Measurements from ENCODE around the gene ESPNL.

ESPNL gene

GRCh38 chr2:238075397-238075796, 24.7 kb upstream of the ESPNL start:
- DNase-seq (ENCODE audit: low read depth in 2 of 3, low spot score in 2 of 3) = no peak

DNA sequence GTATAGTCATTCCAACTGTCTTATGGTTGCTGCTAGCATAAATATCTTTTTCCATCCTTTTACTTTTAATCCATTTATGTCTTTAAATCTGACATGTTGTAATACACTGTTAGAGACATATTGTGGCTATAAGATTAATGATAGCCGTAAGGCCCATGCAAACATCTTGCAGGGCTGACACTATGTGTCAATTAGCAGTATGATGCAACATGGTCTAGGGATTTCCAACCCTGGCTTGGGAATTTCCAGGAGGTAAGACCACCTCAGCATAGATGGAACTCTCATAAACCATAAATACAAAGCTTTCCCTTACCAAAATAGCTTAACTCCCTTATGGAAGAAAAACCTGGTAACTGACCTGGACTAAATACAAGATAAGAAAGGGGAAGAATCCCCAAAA, 22.8 kb upstream of the ESPNL start:
- DNase-seq (ENCODE audit: low read depth in 2 of 3, low spot score in 2 of 3) = no peak

- DNase-seq (ENCODE audit: low read depth in 2 of 3, low spot score in 2 of 3) = no peak
Observed at GRCh38 chr2:238079874-238080327, 20.2 kb upstream of the ESPNL start.

DNA sequence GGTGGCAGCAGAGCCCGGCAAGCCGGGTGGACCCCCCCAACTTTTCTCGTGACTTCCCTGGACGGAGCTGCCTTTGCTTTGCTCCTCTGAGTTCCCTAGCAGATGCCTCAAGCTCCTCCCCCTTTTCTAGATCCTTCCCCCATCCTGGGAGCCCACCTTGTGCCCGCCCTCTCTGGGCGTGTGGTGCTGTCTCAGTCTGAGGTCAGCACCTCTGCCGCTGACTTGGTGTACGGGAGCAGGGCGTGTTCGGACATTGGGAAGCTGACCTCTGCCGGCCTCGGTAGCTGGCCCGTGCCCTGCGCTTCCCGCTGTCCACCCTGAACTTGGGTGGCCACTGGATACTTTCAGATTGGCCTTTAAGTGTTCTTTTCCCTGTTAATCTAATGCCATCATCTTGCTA, 19.6 kb upstream of the ESPNL start:
- DNase-seq (ENCODE audit: low read depth in 2 of 3, low spot score in 2 of 3) = no peak

DNA sequence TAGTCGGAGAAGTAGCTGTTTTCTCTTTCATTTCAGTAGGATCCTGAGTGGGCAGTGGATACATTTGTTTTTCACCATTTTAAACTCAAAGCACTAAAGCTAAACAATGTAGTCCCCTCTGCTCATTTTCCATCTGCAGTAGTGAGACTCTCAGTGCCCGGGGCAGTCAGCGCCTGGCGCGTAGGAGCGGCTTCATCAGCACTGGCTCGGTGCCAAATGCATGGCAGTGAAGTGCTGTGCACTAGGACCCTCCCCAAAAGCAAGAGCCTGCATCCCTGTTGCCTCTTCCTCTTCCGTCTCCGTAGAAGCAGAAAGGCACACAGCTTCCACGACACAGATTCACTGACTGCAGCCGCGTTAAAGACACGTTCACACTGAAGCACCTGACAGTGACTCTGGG, 19.0 kb upstream of the ESPNL start:
- DNase-seq (ENCODE audit: low read depth in 2 of 3, low spot score in 2 of 3) = no peak

DNA sequence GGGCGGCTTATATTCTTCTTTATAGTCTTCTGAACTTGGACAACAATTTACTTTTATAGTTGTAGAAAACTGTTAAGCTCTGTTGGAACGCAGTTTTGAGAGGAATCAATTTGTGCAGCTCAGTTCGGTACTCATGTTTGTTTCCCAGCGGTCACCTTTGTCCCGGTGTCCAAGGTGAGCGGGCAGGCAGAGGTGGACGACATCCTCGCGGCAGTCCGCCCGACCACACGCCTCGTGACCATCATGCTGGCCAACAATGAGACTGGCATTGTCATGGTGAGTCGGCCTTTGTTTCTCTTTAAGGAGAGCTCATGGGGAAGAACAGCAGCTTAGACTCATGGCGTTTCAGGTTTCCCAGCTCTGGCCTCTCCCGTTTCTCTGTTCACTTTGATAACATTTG, 18.6 kb upstream of the ESPNL start:
- DNase-seq (ENCODE audit: low read depth in 2 of 3, low spot score in 2 of 3) = no peak

DNA sequence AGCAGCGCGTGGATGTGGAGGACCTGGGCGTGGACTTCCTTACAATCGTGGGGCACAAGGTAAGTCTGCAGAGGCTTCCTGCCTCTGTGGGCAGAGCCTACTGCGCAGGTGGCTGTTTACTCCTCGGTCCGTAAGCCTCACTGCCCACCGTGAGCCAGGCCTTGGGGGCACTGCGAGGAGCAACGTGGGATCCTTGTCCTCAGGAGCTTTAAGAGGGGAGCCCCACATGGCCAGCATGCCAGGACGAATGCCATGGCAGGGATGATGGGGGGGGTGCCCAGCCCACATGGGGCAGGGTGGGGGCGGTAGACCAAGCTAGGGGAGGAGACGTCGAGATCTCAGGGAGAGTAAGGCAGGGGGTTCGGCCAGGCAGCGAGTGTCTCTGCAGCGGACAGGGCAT, 18.0 kb upstream of the ESPNL start:
- no peak for DNase-seq (ENCODE audit: low read depth in 2 of 3, low spot score in 2 of 3)

DNA sequence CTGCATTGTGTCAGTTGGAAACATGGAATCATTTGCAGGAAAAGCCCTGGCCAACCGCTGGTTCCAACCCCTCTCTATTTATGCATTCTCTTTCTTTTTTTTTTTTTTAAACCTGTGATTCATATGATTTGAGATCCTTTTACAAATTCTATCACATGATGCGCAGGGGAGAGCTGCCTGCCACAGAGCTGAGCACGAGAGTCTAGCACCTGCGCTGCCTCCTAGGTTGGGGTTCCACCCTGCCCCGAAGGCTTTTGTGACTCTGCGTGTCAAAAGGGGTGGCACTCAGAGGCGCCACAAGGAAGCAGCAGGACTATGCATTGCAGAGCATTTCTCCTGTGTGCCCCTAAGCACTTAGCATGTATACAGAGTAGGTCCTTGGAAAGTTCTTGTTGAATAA, 17.3 kb upstream of the ESPNL start:
- DNase-seq (ENCODE audit: low read depth in 2 of 3, low spot score in 2 of 3) = no peak

DNA sequence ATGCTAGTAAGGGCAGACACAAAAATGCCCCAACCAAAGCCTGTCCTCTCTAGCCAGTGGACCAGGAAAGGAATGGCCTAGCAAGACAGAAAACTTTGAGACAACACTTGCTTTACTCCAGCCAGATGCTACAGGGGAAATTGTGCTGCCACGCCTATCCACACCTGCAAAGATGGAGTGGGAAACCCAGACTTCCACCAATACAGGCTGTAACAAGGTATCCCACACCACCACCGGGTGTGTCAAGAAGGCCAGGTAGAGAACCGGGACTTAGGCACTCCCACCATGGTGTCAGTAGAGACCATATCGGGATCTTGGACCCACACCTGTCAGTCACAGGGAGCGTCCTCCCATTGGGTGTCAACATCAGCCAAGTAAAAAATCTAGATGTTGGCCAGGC, 16.2 kb upstream of the ESPNL start:
- no peak for DNase-seq (ENCODE audit: low read depth in 2 of 3, low spot score in 2 of 3)

DNA sequence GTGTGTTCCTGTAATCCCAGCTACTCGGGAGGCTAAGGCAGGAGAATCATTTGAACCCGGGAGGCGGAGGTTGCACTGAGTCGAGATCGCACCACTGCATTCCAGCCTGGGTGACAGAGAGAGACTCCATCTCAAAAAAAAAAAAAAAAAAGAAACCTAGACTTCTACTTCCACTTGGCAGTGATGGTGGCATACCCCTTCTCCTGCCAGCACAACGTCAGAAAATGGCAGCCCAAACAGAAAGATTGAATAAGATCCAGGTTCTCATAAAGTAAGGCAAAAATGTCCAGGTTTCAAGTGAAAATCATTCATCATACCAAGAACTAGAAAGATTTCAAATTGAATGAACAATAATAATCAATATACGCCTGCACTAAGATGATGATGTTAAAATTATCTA, 15.4 kb upstream of the ESPNL start:
- no peak for DNase-seq (ENCODE audit: low read depth in 2 of 3, low spot score in 2 of 3)

DNA sequence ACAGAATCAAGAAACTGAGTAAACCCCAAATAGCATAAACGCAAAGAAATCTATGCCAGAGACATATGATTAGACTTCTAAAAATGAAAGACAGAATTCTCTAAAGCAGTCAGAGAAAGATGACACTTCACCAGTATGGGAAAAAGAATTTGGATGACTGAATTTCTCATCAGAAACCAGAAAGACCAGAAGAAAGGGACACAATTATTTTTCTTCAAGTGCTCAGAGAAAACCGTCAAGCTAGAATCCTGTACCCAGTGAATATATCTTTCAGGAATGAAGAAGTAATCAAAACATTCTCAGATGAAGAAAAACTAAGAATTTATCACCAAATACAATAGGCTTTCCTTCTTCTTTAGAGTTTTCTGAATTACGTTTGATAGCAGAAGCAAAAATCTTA, 14.2 kb upstream of the ESPNL start:
- no peak for DNase-seq (ENCODE audit: low read depth in 2 of 3, low spot score in 2 of 3)

GRCh38 chr2:238087211-238087610, 12.9 kb upstream of the ESPNL start:
- DNase-seq (ENCODE audit: low read depth in 2 of 3, low spot score in 2 of 3) = no peak

DNA sequence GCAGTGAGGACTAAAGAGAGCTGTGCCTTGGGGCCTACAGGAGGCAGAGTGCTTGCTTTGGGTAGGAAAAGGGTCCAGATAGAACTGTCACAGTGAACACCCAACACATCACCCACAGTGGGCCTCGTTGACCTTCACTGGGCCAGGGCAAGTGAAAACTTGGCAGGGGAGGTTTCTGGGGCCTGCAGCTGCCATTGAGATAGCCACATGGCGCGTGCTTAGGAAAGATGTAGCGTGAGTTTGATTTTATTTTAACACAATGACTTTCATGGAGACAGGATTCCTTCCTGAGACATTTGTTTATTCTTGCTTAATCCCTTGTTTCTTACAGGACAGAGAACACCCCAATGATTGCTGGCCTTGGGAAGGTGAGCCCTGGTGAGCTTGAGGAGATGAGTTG, 9.3 kb upstream of the ESPNL start:
- DNase-seq (ENCODE audit: low read depth in 2 of 3, low spot score in 2 of 3) = no peak

- no peak for DNase-seq (ENCODE audit: low read depth in 2 of 3, low spot score in 2 of 3)
Observed at GRCh38 chr2:238091436-238092060, 8.6 kb upstream of the ESPNL start.

DNA sequence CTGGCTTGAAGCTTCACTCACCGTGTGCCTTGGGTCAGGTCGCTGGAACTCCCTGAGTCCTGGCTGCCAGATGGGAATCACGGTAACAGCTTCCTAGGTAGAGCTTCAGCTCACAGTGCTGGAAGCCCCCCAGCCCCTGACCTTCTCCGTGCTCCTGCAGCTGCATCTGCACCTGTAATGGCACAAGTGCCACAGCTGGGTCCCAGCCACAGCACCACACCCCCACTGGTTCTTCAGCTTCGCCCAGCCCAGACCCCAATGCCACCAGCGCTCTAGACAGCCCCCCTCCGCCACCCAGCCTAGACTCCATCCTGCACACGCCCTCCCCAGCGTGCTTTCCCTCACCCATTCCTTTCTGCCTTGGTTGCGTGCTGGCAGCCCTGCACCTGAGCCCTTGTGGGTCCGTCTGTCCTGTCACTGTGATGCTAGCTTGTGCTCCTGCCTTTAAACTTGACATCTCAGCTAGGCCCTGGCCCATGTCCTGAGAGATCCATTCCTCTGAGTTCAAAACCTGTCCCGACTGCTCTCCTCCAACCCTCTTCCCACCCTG, 7.6 kb upstream of the ESPNL start:
- no peak for DNase-seq (ENCODE audit: low read depth in 2 of 3, low spot score in 2 of 3)

DNA sequence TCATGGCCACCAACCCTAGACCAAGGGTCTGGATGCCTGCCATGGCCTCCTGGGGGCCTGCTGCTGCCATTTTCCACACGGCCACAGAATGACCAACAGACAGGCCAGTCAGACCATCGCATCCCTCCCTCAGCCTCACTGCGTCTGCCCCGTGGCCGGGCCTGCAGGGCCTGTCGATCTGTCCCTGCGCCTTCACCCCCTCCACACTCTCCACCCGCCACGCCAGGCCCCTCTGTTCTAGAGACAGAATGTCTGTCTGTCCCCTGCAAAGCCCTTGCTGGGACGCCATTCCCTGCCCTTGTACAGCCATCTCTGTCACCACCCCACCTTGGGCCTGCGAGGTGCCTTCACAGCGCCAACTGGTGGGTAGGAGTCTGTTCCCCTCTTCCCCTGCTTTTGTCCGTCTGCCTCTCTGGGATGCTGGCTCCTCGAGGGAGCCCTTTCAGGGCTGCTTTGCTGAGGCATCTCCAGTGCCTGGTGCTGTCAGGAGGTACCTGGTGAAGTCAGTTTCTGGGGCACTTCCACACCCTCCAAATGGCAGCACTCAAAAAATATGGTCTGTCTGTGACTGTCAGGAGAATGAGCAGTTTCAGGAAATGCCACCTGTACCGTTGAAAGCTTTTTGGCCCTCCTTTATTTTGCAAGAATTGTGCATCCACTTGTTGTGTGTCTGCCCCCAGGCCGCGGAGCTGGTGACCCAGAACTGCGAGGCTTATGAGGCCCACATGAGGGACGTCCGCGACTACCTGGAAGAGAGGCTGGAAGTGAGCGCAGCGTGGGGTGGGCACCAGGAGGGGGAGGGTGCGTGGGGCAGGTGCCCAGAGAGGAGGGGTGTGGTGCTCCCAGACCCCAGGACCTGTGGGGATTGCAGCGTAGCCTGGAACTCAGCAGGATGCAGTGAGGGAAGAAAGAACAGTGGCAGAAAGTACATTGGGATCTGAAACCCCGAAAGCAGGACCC, 6.7 kb upstream of the ESPNL start:
- no peak for DNase-seq (ENCODE audit: low read depth in 2 of 3, low spot score in 2 of 3)

DNA sequence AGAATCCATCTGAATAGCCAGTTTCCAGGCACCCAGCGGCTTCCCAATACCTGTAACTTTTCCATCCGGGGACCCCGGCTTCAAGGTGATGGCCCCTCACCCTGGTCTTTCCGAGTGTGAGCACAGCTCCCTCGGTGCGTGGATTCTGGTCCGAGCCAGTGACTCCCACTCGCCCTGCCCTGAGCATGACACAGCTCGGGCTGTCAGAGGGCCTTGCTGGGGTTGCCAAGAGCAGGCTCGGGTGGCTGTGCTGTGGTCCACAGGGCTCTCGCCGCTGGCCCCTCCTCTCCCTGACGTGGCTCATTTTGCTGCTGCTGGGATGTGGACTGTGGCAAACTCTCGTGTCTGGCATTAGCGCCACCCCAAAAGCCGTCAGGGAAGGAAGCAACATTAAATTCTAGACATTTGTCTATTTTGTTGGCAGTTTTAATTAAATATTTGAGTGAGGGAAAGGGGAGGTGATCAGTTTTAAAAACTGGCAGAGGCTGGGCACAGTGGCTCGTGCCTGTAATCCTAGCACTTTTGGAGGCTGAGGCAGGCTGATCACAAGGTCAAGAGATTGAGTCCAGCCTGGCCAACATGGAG, 5.6 kb upstream of the ESPNL start:
- no peak for DNase-seq (ENCODE audit: low read depth in 2 of 3, low spot score in 2 of 3)

GRCh38 chr2:238095143-238095542, 5.0 kb upstream of the ESPNL start:
- DNase-seq (ENCODE audit: low read depth in 2 of 3, low spot score in 2 of 3) = no peak

DNA sequence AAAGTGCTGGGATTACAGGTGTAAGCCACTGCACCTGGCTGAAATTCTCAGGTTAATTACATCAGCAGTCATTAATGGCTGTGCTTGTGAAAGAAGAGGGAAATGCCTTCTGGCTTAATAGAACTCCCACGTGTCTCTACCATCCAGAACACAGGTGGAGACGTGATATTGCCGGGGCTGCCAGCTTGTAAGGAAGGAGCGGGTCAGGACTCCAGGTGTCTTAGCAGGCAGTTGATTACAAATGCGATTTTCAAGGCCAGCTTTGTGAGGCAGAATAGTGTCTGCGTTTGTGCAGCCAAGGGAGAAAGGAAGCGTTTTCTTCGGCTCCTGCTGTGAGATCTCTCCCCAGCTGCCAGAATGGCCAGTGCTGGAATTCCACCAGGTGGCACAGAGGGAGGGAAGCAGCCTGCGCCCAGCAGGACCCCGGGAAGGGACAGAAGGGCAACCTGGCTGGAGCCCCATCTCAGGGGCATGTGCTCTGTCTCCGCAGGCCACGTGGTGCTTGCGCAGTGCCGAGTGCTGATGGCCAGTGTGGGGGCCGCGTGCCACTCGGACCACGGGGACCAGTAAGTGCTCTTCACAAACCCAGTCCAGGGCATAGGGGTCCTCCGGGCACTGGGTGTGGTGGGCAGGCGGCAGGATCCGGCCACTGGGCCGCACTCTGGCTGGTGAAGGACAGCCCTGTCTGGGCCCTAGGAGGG, 3.7 kb upstream of the ESPNL start:
- no peak for DNase-seq (ENCODE audit: low read depth in 2 of 3, low spot score in 2 of 3)

GRCh38 chr2:238097201-238097987, 2.7 kb upstream of the ESPNL start:
- no peak for DNase-seq (ENCODE audit: low read depth in 2 of 3, low spot score in 2 of 3)

All from activated CD8-positive, alpha-beta memory T cell treated with anti-CD3 and anti-CD28 coated beads for 48 hours (primary cell).